DOHH2 (cell line): ENCODE data around the gene LKAAEAR1.

ENCODE experiments used
- H3F3A ChIP-seq: fragments of 200-600 bp; sonication (generic), shearing (Covaris generic); 2 replicates; pipeline ENCODE4 v1.6.0; 2016; ENCODE audit warnings: antibody characterized with exemption, mild to moderate bottlenecking; ENCODE audit not compliant: control insufficient read depth, insufficient read depth
- H3K27ac ChIP-seq: fragments of 200-600 bp; sonication (generic); 2 replicates; pipeline ENCODE4 v1.5.1; 2014; ENCODE audit warnings: low read depth, mild to moderate bottlenecking, low read length, moderate library complexity
- H3K27me3 ChIP-seq: fragments of 200-600 bp; sonication (generic); 2 replicates; pipeline ENCODE4 v1.6.1; 2014; ENCODE audit warnings: mild to moderate bottlenecking, low read length, mixed read lengths; ENCODE audit not compliant: control insufficient read depth
- H3K36me3 ChIP-seq: fragments of 200-600 bp; sonication (generic); 2 replicates; pipeline ENCODE4 v1.6.1; 2014; ENCODE audit warnings: mild to moderate bottlenecking, low read length, moderate library complexity, mixed read lengths; ENCODE audit not compliant: control insufficient read depth
- H3K4me1 ChIP-seq: fragments of 200-600 bp; sonication (generic); 2 replicates; pipeline ENCODE4 v1.6.1; 2014; ENCODE audit warnings: mild to moderate bottlenecking, low read length, mixed read lengths; ENCODE audit not compliant: control insufficient read depth
- H3K4me2 ChIP-seq: fragments of 200-600 bp; sonication (generic); 2 replicates; pipeline ENCODE4 v1.6.0; 2014; ENCODE audit warnings: mild to moderate bottlenecking, low read length, moderate library complexity
- H3K4me3 ChIP-seq: fragments of 200-600 bp; sonication (generic); 2 replicates; pipeline ENCODE4 v1.5.1; 2014; ENCODE audit warnings: mild to moderate bottlenecking, low read length, mixed read lengths
- H3K79me2 ChIP-seq: fragments of 200-600 bp; sonication (generic); 2 replicates; pipeline ENCODE4 v1.6.1; 2014; ENCODE audit warnings: mild to moderate bottlenecking, low read length, mixed read lengths; ENCODE audit not compliant: control insufficient read depth
- H3K9me2 ChIP-seq: fragments of 200-600 bp; sonication (generic); replicated peaks from 2 replicates; pipeline ENCODE4 v1.6.1; 2014; ENCODE audit warnings: mild to moderate bottlenecking, low read length, mixed read lengths; ENCODE audit not compliant: control insufficient read depth
- H3K9me3 ChIP-seq: fragments of 200-600 bp; sonication (generic); 2 replicates; pipeline ENCODE4 v1.6.1; 2014; ENCODE audit warnings: antibody characterized with exemption, low read length, mixed read lengths; ENCODE audit not compliant: control insufficient read depth, insufficient read depth
- H4K20me1 ChIP-seq: fragments of 200-600 bp; sonication (generic); 2 replicates; pipeline ENCODE4 v1.6.0; 2014; ENCODE audit warnings: low read depth, mild to moderate bottlenecking, antibody characterized with exemption, low read length, moderate library complexity; ENCODE audit not compliant: control insufficient read depth, insufficient read depth
- EZH2phosphoT487 ChIP-seq: fragments of 200-600 bp; sonication (generic); IDR thresholded peaks from 2 replicates; pipeline ENCODE4 v1.6.1; 2017; ENCODE audit warnings: borderline replicate concordance, mild to moderate bottlenecking, antibody characterized with exemption, low read length, moderate library complexity, mixed read lengths
- TF ChIP-seq, protein P1 (sequence below): fragments of 200-600 bp; sonication (generic); IDR thresholded peaks from one replicate; pipeline ENCODE4 v1.5.1; 2014; ENCODE audit warnings: antibody characterized with exemption, mild to moderate bottlenecking, low read depth, low read length; ENCODE audit not compliant: poor library complexity, severe bottlenecking

The LKAAEAR1 gene

DNA sequence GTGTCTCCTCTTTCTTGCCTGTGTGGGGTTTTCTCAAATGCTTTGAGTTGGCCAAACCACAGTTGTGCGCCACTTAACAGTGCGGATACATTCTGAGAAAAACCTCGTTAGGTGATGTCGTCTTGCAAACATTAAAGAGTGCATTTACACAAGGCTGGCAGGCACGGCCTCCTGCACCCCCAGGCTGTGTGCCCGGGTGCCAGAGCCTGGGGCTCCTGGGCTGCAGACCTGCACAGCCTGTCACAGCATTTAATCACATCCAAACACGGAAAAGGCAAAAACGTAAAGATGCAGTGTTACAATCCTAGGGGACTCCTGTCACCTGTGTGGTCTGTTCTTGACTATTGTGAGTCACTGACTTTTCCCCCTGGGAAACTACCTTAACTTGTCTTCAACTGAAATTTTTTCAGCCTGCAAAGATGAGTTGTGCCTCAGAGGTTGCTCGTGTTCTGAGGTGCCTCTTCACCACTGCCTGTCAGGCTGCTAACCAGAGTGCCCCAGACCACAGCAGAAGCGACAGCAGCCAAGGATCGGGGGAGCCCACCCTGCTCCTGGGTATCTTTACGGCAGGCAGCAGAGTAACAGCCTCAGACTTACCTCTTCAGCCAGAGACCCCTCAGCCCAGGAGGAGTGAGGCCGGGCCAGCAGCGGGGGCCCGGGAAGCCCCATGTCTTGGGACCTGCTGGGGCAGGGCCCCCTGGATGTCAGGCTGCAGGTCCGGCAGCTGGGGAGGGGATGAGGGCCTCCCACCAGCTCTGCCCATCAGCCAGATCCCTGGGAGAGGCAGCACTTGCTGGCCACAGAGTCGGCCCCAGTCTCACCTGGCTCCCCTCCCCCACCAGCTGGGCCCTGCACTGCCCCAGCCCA, 48.9 kb downstream of the LKAAEAR1 start:
- no peak overlapping the region for H3K27ac ChIP-seq
- H3K36me3 ChIP-seq, result peaks cover 42% of the 10 kb centered on the region
- no peaks in the 10 kb centered on the region for H3K27me3 ChIP-seq
- no peaks in the 10 kb centered on the region for H3K9me2 ChIP-seq
- no peaks in the 10 kb centered on the region for H3K79me2 ChIP-seq
- H3K4me3 ChIP-seq, result no peak overlapping the region
- no peak overlapping the region for H3K4me2 ChIP-seq
- H3K4me1 ChIP-seq, result peaks cover 54% of the 10 kb centered on the region
- TF ChIP-seq, protein P1, sequence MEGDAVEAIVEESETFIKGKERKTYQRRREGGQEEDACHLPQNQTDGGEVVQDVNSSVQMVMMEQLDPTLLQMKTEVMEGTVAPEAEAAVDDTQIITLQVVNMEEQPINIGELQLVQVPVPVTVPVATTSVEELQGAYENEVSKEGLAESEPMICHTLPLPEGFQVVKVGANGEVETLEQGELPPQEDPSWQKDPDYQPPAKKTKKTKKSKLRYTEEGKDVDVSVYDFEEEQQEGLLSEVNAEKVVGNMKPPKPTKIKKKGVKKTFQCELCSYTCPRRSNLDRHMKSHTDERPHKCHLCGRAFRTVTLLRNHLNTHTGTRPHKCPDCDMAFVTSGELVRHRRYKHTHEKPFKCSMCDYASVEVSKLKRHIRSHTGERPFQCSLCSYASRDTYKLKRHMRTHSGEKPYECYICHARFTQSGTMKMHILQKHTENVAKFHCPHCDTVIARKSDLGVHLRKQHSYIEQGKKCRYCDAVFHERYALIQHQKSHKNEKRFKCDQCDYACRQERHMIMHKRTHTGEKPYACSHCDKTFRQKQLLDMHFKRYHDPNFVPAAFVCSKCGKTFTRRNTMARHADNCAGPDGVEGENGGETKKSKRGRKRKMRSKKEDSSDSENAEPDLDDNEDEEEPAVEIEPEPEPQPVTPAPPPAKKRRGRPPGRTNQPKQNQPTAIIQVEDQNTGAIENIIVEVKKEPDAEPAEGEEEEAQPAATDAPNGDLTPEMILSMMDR, result no peak
- TF ChIP-seq EZH2phosphoT487, result no peak
- H3F3A ChIP-seq, result peaks cover 15% of the 10 kb centered on the region; the same call in 1 of the 2 replicates
- no peaks in the 10 kb centered on the region for H3K9me3 ChIP-seq
- H4K20me1 ChIP-seq, result no peaks in the 10 kb centered on the region

DNA sequence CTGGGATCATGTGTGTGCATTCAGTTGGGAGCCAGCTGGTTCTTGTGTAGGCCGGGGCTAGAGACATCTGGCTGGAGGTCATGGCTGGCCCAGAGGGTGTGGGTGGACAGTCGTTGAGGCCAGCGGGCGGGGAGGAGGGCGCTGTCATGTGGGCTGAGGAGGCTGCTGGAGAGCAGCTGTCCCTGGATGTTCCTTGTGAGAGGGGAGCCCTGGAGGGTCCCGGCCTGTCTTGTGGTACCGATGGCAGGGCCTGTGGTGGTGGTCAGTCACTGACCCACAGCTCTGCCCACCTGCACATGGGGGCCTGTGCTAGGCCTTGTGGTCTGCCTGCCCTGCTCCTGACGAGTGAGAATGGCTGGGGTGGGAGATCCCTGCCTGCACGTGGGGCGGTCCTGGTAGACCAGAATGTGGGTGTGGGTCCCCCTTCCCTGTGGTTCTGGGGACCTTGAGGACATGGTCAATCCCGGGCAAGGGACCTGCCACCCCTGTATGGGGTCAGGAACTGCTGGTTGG, 50.2 kb downstream of the LKAAEAR1 start:
- TF ChIP-seq EZH2phosphoT487, result no peak
- TF ChIP-seq, protein P1, result no peak
- Histone ChIP-seq H3K4me1 (peaks cover 42% of the 10 kb centered on the region), H3K4me3 (no peak overlapping the region), H3K36me3 (peaks cover 54% of the 10 kb centered on the region), H3K9me3 (no peaks in the 10 kb centered on the region), H3K79me2 (no peaks in the 10 kb centered on the region), H3F3A (peaks cover 7% of the 10 kb centered on the region; the same call in 1 of the 2 replicates), H3K27ac (no peak overlapping the region), H3K27me3 (no peaks in the 10 kb centered on the region), H4K20me1 (no peaks in the 10 kb centered on the region), H3K9me2 (no peaks in the 10 kb centered on the region), H3K4me2 (no peak overlapping the region)
